NCI-H2227 (cell line): ENCODE measurements around the gene ZBTB47.

Experiments
- DNase-seq: peaks from one replicate; lab custom pipeline; 2025; ENCODE audit not compliant: unreplicated experiment; lab: John Stamatoyannopoulos, UW

ZBTB47 gene

GRCh38 chr3:42652611-42653302, 740 bp upstream of the ZBTB47 start:
- no peak for DNase-seq

- DNase-seq, result no peak
Measured at GRCh38 chr3:42653303-42653559, 266 bp upstream of the ZBTB47 start.

GRCh38 chr3:42654331-42655201, 1.1 kb downstream of the ZBTB47 start:
- peak; percentile 63 for DNase-seq

GRCh38 chr3:42655331-42655888, 1.9 kb downstream of the ZBTB47 start:
- DNase-seq, result no peak

- DNase-seq, result no peak
Measured at GRCh38 chr3:42655980-42656679, 2.6 kb downstream of the ZBTB47 start.

DNA sequence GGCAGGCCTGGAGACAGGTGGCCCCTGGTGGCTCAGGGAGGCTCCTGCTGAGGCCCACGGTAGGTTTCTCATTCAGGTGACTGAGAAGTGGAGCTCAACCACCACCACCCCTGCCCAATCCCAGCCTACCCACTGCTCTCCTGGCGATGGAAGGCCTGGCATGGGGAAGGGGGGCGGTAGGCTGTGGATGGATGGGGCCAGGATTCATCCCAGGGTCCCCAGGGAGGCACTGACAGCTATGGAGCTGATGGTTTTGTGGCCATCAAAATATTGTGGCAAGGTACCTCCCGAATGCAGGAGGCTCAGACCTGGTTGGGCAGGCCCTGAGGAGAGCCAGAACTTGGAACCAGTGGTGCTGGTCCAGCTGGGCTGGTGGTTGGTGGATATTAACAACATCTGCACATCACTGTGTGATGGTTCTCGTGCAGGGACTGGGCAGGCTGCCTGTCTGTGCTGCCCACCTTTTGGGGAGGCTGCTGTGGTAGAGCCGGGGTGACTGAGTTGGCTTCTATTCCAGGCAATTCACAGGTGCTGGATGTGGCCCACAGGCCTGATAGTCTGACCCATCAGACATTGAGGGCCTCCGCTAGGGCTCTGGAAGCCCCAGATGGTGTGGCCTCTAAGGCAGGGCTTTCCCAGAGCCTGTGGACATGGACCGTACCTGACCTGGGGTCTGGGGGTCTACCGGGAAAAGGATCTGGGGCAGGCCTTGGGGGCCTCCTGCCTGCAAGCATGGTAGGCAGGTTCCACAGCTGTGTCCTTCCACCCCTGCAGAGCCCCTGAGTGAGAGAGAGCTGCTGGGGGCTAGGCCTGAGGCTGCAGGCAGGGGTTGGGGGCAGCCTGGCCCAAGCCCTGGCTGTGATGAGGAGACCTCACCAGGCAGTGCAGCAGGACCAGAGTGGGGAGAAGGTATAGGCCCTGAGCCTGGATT, 3.4 kb downstream of the ZBTB47 start:
- DNase-seq, result no peak

DNA sequence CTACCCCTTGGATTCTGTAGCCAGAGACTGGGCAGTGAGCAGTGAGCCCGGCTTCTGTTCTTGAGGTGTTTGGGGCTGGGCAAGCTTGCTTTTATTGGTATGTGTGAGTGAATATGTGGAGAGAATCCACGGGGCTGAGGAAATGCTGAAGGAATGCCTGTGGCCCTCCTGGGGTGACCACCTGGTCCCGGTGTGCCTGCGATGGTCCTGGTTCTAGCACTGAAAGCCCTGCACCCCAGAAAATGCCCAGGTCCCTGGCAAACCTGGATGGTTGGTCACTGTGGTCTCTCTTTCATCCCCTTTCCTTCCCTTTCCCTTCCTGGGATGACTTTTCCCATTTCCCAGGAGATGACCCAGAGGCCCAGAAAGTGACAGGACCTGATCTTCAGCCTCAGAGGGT, 4.2 kb downstream of the ZBTB47 start:
- no peak for DNase-seq

DNA sequence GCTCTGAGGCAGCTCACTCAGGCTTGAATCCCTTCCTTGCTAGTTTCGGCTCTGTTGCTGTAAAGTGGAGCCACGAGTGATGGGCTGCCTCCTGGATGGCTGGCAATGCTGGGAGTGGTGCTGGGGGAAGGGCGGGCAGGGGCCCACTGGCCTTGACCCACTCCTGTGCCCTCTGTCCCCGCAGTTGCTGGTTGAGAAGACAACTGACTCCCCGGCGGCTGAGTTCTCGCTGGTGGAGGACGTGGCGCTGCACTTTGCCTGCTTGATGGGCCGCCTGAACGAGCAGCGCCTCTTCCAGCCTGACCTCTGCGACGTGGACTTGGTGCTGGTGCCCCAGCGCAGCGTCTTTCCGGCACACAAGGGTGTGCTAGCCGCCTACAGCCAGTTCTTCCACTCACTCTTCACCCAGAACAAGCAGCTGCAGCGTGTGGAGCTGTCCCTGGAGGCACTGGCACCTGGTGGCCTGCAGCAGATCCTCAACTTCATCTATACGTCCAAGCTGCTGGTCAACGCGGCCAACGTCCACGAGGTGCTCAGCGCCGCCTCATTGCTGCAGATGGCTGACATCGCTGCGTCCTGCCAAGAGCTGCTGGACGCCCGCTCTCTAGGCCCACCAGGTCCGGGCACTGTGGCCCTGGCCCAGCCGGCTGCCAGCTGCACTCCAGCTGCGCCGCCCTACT, 4.7 kb downstream of the ZBTB47 start:
- no peak for DNase-seq

GRCh38 chr3:42658771-42659390, 5.4 kb downstream of the ZBTB47 start:
- no peak for DNase-seq

GRCh38 chr3:42659451-42660130, 6.1 kb downstream of the ZBTB47 start:
- no peak for DNase-seq

DNA sequence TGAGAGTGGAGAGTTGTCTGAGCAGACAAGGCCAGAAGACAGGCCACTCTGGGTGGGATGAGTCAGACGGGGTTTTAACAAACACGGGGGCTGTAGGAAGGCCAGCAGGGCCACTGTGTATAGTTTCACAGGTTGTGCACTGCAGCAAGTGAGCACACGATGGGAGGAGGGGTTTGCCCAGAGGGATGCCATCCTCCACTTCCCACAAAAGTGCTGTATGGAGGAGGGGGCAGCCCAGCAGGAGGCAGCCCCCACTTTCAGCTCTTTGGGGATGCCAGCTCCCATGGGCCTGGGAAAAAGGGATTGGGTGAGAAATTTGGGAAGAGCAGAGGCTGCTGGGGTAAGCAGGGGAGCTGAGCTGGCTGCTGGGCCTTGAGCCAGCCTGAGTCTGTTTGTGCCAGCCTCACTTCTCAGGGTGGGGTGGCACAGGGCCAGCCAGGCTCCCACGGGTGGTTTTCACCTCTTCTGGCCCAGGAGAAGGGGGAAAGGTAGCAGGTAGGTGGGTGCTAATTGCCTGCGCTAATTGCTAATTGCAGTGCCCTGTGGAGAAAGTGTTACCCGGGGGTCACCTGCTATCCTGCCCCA, 6.7 kb downstream of the ZBTB47 start:
- no peak for DNase-seq

GRCh38 chr3:42660898-42661297, 7.4 kb downstream of the ZBTB47 start:
- no peak for DNase-seq

- no peak for DNase-seq
Measured at GRCh38 chr3:42661593-42662022, 8.1 kb downstream of the ZBTB47 start.

GRCh38 chr3:42662037-42662812, 8.7 kb downstream of the ZBTB47 start:
- no peak for DNase-seq

DNA sequence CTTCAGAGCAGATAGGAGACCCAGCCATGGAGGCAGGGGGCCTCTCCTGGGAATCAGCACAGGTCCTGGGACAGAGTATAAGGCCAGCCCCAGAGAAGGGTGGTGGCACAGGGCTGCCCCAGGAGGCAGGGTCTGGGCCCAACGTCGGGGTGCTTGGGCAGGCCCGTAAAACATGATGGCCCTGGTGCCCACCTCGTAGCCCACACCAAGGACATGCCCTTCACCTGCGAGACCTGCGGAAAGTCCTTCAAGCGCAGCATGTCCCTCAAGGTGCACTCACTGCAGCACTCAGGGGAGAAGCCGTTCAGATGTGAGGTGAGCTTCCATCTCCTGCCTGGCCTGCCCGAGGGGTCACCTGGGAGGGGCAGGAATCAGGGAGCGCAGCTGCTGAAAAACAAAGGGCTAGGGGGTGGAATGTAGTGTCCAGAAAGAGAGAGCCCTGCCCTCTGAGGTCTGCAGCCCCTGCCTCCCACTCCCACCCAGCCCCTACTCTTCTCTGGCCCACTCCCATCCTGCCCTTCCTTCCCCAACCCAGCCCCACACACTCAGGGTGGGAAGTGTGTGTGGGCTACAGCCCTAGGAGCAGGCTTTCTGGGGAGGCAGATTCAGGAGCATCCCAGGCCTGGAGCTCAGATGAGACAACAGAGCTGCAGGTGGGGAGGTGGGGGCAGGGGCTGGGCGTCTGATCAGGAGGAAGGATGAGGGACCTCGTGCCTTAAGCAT, 9.5 kb downstream of the ZBTB47 start:
- DNase-seq, result no peak

DNA sequence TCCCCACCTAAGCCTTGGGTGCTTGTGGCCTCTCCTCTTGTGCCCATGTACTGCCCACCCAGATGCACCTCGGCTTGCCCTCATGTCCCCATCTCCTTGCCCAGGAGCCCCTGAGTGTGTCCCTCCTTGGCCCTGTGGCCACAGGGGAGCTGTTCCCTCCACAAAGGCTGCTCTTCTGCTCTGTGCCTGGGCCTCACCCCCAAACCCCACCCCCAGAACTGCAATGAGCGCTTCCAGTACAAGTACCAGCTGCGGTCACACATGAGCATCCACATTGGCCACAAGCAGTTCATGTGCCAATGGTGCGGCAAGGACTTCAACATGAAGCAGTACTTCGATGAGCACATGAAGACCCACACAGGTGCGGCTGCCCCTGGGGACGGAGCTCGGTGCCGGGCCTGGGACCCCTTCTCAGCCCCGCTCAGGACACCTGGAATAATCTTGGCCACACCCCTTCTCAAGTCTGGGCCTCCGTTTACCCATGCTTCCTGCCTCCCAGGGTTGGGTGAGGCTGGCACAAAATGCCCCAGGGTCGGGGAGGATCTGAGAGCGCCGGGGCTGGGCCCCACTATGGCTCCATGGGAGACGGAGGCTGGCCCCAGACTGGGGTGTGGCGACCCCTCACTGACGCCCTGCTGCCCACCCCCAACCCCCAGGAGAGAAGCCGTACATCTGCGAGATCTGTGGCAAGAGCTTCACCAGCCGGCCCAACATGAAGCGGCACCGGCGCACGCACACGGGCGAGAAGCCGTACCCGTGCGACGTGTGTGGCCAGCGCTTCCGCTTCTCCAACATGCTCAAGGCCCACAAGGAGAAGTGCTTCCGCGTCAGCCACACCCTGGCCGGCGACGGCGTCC, 10.3 kb downstream of the ZBTB47 start:
- no peak for DNase-seq
